ENCODE measurements around the gene FAM217A. TPM values are rescaled to one million over a fixed set of nuclear protein-coding genes. Genes with fewer than 3 reads are reported as not detected.

Gene FAM217A
- total and polyA plus RNA-seq, 9 of the 15 experiments (the other 6 are each of a cell fraction or from before 2014, with no cell fraction given), result not detected

DNA sequence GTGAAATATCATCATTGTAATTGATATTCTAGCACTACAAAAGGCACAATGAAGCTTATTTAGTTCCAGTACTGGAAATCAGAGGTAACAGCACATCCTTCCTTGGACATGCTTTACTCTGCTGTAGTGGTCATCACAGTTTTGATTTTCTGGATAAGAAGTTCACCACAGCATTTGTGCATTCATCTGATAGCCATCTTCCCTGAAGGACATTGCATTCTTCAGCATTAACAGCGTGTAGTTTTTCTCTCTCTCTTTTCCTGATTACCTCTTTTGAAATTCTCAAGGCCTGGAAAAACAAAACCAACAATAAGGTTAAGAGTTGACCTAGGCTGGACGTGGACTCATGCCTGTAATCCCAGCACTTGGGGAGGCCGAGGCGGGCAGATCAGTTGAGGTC is 36.8 kb upstream of the FAM217A start:
- Histone ChIP-seq H3K4me3 (no peak overlapping the region), H3K4me2 (ENCODE audit: insufficient read depth, low read length) (no peak overlapping the region), H3K79me2 (ENCODE audit: control insufficient read depth, insufficient read depth, low read length) (no peaks in the 10 kb centered on the region), H4K20me1 (replicated peaks; ENCODE audit: control insufficient read depth, insufficient read depth, low read length) (no peaks in the 10 kb centered on the region), H3K9me1 (ENCODE audit: control insufficient read depth, insufficient read depth, low read length) (no peaks in the 10 kb centered on the region), H2AFZ (ENCODE audit: low read depth, low read length) (no peak overlapping the region), H3K4me1 (replicated peaks in 1 of 2; ENCODE audit: control insufficient read depth in 2 of 2, insufficient read depth in 2 of 2, low read length in 2 of 2) (no peaks in the 10 kb centered on the region), H3K9me3 (replicated peaks; ENCODE audit: control insufficient read depth, insufficient read depth, low read depth, low read length) (no peaks in the 10 kb centered on the region; the same call in 1 of the 2 replicates), H3K36me3 (ENCODE audit: control insufficient read depth, insufficient read depth, low read length) (peaks cover 44% of the 10 kb centered on the region), H3K27ac (ENCODE audit: extremely low read depth, low read depth, low read length) (no peak overlapping the region), H3K9ac (ENCODE audit: insufficient read depth in 1 of 2, low read depth in 2 of 2, low read length in 2 of 2) (no peak overlapping the region), H3K27me3 (ENCODE audit: control insufficient read depth in 2 of 2, insufficient read depth in 2 of 2, low read length in 2 of 2) (no peaks in the 10 kb centered on the region)
- BruUV-seq (replicated peaks), result no TSS peak
- intact Hi-C loops (cut with micrococcal nuclease), result no loop called here
- ChIA-PET CTCF (ENCODE audit: low intra/inter-chr PET ratio) (no interaction called here), POLR2A (interaction anchor here (1.0 kb wide), 1 partner anchor 24 kb away, joined by 4 read pairs; no protein-coding TSS in a partner anchor)
- TF ChIP-seq ZNF239 (CRISPR knock-in tag; IDR thresholded peaks at IDR 0.05) (no peak), ZNF76 (CRISPR knock-in tag; IDR thresholded peaks at IDR 0.05; ENCODE audit: borderline replicate concordance) (no peak), MNT (conservative IDR thresholded peaks at IDR 0.05) (no peak), NFE2L1 (tag; IDR thresholded peaks at IDR 0.05; ENCODE audit: borderline replicate concordance, low read depth) (no peak), ZNF592 (IDR thresholded peaks at IDR 0.05) (no peak), ZZZ3 (IDR thresholded peaks at IDR 0.05) (no peak)
- WGBS (ENCODE audit: insufficient coverage, low coverage, missing lambda C conversion rate), result 91% methylated on average over 4 of the region's 4 CpGs
- DNase-seq (ENCODE audit: extremely low read depth in 1 of 4, low spot score in 3 of 4) (no peak), ATAC-seq (no peak), FAIRE-seq (no peak)
- in situ Hi-C loops (cut with MboI), result no loop called here
